ENCODE measurements around the gene MORF4L1.
"Not testable (repeated sequence)": the region's sequence is repeated elsewhere in the genome, so short reads cannot be mapped to it uniquely, and the experiment has no call there.

MORF4L1 gene

GRCh38 chr15:78855746-78856145, 16.9 kb upstream of the MORF4L1 start:
- H3K4me3 ChIP-seq (ENCODE audit: low read depth, low read length), result no peak overlapping the region

DNA sequence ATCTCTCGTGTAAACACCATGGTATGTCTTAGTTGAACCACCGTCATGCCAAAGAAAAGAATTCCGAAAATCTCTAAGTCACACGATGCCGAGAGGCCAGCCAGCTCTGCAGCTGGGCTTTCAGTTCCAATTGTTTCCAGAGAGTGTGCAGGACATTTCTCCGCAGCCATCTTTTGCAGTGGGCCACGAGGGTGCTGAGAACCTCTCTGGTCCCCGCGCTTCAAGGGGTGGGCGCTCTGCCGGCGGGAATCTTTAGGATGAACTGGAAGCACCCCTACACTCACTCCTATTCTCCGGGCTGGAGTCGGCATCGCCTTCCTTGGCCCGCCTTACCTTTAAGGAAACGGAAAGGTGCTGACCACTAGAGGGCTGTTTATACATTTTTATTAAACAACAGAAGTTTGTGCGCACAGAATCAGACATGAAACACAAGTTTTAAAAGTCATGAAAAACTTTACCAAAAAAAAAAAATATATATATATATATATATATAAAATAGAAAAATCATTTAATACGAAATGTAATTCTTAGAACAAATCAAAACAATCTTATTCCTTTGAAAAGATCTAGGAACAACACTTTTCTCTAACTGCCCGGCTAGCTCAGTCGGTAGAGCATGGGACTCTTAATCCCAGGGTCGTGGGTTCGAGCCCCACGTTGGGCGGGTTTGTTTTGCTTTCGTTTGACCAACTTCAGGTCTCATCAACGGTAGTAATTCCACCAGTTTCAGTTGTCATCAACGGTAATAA, 12.5 kb upstream of the MORF4L1 start:
- peak overlapping the region; percentile 60 for H3K4me3 ChIP-seq (ENCODE audit: low read depth, low read length)

- H3K4me3 ChIP-seq (ENCODE audit: low read depth, low read length), result not testable (repeated sequence)
Measured at GRCh38 chr15:78865585-78865984, 7.1 kb upstream of the MORF4L1 start.

DNA sequence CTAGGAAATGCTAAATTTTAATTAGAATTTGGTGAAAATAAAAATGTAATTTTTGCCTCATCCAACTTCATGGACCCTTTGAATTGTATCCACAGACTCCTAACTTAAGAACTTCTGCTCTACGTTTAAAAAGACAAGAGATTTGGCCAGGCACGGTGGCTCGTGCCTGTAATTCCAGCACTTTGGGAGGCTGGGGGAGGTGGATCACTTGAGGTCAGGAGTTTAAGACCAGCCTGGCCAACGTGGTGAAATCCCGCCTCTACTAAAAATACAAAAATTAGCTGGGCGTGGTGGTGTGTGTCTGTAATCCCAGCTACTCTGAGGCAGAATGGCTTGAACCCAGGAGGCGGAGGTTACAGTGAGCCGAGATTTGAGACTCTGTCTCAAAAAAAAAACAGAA, 6.7 kb upstream of the MORF4L1 start:
- not testable (repeated sequence) for H3K4me3 ChIP-seq (ENCODE audit: low read depth, low read length)

DNA sequence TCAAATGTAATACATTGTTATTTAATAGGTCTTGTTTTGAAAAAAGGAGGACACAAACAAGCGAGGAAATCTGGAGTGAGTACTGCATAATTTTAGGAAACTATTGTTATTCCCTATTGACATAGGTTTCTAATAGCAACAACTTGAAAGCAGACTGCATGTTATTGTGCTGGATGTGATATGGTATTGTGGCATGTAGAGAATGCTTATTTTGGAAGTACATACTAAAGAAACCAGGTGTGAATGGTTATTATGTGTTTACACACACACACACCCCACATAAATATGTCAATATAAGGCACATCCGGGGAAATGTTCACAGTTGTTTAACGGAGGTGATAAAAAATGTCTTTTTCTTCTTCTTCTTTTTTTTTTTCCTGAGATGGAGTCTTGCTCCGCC, 5.9 kb upstream of the MORF4L1 start:
- no peak overlapping the region for H3K4me3 ChIP-seq (ENCODE audit: low read depth, low read length)

GRCh38 chr15:78868366-78868765, 4.3 kb upstream of the MORF4L1 start:
- H3K4me3 ChIP-seq (ENCODE audit: low read depth, low read length), result no peak overlapping the region

- H3K4me3 ChIP-seq (ENCODE audit: low read depth, low read length), result peak overlapping the region; percentile 56
Measured at GRCh38 chr15:78871483-78872127, 1.1 kb upstream of the MORF4L1 start.

- H3K4me3 ChIP-seq (ENCODE audit: low read depth, low read length), result peak overlapping the region; percentile 98
Measured at GRCh38 chr15:78872972-78873792, 492 bp downstream of the MORF4L1 start.

DNA sequence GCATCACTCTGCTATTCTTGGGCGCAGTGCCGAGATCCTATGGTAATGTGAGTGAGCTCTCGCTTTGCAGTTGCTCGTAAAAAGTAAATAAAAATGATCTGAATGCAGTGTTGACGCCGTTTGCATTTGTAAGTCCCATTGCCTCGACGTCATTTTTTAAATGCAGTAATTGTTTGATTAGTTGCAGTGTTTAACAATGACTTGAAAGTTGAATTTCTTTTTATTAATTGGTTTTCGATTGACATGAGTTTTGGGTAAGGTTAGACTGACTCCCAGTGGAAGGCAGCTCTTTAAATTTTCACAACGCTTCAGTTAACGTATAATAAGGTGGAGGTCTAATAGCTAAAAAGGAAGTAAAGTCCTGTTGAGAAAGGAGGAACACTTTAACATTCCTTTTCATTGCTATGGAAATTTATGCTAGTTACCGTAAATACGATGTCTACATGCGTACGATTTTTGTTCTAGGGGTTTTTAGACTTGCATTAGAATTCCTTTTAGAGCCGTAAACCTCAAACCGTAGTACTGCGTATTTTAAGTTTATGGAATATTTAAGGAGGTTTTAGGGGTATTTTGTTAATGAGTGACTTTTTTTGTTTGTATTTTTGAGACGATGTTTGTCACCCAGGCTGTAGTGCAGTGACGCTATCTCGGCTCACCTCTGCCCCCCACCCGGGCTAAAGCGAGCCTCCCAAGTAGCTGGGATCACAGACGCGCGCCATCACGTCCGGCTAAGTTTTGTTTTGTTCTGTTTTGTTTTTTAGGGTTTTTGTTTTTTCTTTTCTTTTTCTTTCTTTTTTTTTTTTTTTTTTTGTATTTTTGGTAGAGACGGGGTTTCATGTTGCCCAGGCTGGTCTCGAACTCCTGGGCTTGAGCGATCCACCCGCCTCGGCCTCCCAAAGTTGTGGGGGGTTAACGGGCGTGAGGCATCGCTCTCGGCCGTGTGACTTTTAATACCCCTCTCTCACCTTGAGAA, 1.4 kb downstream of the MORF4L1 start:
- H3K4me3 ChIP-seq (ENCODE audit: low read depth, low read length), result peak overlapping the region; percentile 98

DNA sequence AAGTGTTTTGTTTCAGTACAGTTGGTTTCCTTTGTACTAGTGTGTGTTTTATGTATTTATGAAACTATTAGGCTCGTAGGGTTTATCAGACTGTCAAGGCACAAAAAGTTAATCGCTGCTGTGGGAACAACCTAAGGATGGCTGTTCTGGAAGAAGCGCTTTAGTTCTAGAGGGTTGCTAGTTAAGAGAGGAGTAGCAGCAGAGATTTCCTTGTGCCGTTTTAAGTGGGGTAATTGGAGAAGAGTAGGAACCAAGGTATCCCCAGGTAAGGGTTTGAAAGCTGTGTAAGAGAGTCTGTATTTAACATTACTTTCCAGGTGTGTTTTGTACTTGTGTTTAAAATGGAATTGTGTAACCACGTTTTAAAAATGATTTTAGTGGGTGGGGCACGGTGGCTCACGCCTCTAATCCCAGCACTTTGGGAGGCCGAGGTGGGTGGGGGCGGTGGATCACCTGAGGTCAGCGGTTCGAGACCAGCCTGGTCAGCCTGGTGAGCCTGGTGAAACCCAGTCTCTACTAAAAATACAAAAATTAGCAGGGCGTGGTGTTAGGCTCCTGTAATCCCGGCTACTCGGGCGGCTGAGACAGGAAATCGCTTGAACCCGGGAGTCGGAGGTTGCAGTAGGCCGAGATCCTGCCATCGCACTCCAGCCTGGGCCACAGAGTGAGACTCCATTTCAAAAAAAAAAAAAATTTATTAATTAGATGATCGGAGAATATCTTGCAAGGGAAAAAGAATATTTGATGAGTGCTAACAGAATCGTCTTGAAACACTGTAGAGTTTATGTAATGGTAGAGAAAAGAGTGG, 2.6 kb downstream of the MORF4L1 start:
- peak overlapping the region; percentile 98 for H3K4me3 ChIP-seq (ENCODE audit: low read depth, low read length)

- not testable (repeated sequence) for H3K4me3 ChIP-seq (ENCODE audit: low read depth, low read length)
Measured at GRCh38 chr15:78876954-78877353, 4.3 kb downstream of the MORF4L1 start.

GRCh38 chr15:78878356-78878755, 5.7 kb downstream of the MORF4L1 start:
- no peak overlapping the region for H3K4me3 ChIP-seq (ENCODE audit: low read depth, low read length)

DNA sequence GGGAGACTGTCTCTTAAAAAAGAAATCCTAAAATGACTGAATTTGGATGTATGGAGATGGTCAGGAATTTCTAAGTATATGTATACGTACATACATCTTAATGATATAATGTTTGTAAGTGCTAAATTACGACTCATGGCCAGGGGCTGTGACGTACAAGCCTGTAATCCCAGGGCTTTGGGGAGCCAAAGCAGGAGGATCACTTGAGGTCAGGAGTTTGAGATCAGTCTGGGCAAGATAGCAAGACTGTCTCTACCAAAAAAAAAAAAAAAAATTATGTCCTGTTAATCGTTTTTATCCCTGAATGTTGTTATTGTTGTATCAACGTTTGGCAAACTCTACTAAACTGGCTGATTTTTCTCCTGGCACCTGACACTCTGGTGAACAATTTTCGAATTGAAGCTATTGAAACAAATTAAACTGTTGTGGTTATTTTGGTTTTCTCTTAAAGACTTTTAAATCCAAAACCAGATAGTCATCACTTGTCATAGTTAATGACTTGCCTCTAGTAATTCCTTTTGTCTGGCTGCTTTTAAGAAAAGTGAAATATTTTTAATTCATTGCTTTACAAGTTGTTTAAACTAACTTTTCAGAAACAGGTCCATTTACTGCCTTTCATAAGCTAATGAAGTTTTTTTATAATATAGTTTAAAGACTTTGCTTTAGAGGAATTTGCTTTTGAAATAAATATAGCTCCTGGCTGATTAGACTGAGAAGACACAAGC, 7.0 kb downstream of the MORF4L1 start:
- H3K4me3 ChIP-seq (ENCODE audit: low read depth, low read length), result no peak overlapping the region

GRCh38 chr15:78880242-78880533, 7.5 kb downstream of the MORF4L1 start:
- no peak overlapping the region for H3K4me3 ChIP-seq (ENCODE audit: low read depth, low read length)

DNA sequence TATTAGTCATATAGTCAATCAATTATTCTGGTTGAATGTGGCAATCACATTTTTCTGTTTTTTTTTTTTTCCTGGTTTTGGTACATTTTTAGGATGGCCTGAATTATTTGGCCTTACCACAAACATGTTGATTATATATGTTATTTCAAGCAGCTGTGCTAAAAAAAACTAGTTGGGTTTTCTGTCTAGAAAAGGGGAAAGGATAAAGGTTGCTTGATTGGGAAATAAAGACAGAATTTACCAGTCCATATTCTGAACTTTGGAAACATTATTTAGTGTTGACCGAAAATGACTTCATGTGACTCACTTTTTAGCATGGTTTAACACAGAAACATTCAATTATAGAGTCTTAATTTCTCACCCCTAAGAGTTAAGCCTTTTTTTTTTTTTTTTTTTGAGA, 8.1 kb downstream of the MORF4L1 start:
- no peak overlapping the region for H3K4me3 ChIP-seq (ENCODE audit: low read depth, low read length)

GRCh38 chr15:78881681-78882080, 9.0 kb downstream of the MORF4L1 start:
- no peak overlapping the region for H3K4me3 ChIP-seq (ENCODE audit: low read depth, low read length)

DNA sequence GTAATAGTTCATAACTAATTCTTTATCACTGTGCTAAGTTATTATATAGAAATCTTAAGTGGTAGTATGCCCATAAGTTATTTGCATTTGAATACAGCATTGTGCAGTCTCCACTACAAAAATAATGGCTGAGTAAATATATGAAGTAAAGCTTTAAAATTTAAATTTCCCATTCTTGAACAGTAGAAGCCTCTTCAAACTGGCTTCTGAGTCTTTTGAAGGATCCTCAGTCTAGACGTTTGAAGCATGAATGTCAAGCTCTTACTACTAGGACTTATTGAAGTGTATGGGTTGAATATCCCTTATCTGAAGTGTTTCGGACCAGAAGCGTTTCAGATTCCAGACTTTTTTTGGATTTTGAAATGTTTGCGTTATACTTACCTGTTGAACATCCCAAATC, 16.3 kb downstream of the MORF4L1 start:
- no peak overlapping the region for H3K4me3 ChIP-seq (ENCODE audit: low read depth, low read length)

- H3K4me3 ChIP-seq (ENCODE audit: low read depth, low read length), result no peak overlapping the region
Measured at GRCh38 chr15:78893538-78893937, 20.8 kb downstream of the MORF4L1 start.

DNA sequence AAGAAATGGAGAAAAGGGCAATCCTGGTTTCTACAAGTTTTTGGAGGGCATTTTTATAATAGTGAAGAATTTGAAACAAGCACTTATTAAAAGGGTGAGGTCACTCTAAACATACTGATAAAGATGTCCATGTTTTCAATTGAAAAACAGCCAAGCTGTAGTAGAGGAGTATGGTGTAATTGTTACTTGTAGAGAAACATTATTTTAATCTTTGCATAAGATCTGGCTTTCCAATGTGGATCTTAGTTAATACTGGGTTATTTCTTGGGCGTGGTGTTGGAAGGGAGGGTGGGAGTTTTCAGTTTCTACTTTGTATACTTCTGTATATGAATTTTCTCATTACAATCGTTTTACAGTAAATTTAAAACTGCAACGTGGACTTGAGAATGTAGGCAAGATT, 22.8 kb downstream of the MORF4L1 start:
- no peak overlapping the region for H3K4me3 ChIP-seq (ENCODE audit: low read depth, low read length)

Data from iPS-11a (cell line).